ENCODE data around the gene HSPG2.
A peak's percentile ranks its signal among the peaks of the same experiment; 100 is the strongest.
"Not testable (repeated sequence)": the region's sequence is repeated elsewhere in the genome, so short reads cannot be mapped to it uniquely, and the experiment has no call there.

HSPG2 gene

DNA sequence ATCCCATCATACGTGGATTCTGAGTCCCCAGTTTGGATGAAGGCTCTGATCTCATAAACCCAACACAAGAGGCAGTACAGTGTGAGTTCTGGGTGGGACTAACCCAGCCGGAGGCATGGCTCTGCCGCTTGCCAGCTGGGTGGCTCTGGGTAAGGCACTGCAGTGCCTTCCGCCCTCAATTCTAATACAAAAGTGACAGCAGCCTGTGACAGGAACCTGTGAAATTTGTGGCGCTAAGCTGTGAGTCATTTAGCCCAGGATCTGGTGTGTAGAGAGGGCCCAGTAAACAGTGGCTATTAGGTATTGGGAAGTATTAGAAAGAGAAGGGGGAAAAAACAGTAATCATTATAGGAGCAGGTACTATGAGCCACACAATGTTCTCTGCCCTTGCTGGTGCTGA lies 23.3 kb downstream of the HSPG2 start:
- H3K4me3 Mint-ChIP-seq = no peak overlapping the region
- H3K36me3 Mint-ChIP-seq = no peaks in the 10 kb centered on the region
- no peaks in the 10 kb centered on the region for H3K27me3 Mint-ChIP-seq

DNA sequence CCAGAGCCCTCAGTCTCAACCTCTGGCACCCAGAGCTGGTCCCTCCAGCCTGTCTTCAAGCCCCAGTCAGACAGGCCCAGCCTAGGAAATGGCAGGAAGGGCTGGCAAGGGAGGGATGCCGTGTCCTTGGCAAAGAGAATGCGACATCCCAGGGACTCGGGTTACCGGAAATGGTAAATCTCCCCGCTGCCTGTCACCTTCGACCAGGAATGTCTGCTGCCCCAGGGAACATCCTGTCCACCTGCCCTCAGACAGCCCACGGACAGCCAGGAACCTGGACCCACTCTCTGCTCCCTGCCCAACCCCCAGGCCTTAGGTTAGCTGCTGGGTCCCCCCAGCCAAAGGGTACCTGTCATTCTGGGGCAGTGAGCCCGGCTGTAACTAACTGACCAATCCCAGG lies 23.9 kb downstream of the HSPG2 start:
- Mint-ChIP-seq H3K4me3 (no peak overlapping the region), H3K4me1 (ENCODE audit: low read depth) (peaks cover 23% of the 10 kb centered on the region), H3K27me3 (no peaks in the 10 kb centered on the region), H3K27ac (no peak overlapping the region), H3K36me3 (no peaks in the 10 kb centered on the region), H3K9me3 (ENCODE audit: low read depth) (no peaks in the 10 kb centered on the region)

More for the DNA sequence above, 23.3 kb downstream of the HSPG2 start:
- peak overlapping the region; percentile 2 for H3K27ac Mint-ChIP-seq
- no peaks in the 10 kb centered on the region for H3K9me3 Mint-ChIP-seq (ENCODE audit: low read depth)
- H3K4me1 Mint-ChIP-seq (ENCODE audit: low read depth) = peaks cover 23% of the 10 kb centered on the region

DNA sequence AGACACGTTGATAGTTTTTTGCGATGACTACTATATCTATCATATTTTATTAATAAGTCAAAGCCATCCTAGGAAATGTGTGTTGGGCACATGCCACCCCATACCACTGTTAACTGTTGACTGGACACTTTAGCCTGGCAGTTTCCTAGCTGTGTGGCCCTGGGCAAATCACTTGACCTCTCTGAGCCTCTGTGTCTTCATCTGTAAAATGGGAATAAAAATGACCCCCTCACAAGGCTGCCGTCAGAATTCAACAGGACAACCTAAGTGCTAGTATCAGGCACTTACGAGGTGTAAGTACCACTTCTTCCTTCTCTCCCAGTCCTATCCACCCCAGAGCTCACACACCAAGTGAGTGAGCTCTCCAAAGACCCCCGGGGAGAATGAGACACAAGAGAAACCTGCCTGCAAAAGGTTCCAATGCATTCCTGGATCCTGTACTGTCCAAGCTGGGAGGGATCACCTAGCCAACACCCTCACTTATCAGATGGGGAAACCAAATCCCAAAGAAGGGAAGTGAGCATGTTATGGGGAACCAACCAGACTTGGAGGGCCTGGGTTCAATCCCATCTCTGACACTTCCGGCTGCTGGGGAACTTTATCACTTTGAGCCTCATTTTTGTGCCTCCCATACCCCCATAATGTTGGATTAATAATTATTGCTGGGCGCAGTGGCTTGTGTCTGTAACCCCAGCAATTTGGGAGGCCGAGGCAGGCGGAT lies 24.9 kb downstream of the HSPG2 start:
- no peaks in the 10 kb centered on the region for H3K9me3 Mint-ChIP-seq (ENCODE audit: low read depth)
- no peaks in the 10 kb centered on the region for H3K27me3 Mint-ChIP-seq
- H3K36me3 Mint-ChIP-seq = no peaks in the 10 kb centered on the region
- no peak overlapping the region for H3K4me3 Mint-ChIP-seq
- peaks cover 23% of the 10 kb centered on the region for H3K4me1 Mint-ChIP-seq (ENCODE audit: low read depth)
- H3K27ac Mint-ChIP-seq = no peak overlapping the region

DNA sequence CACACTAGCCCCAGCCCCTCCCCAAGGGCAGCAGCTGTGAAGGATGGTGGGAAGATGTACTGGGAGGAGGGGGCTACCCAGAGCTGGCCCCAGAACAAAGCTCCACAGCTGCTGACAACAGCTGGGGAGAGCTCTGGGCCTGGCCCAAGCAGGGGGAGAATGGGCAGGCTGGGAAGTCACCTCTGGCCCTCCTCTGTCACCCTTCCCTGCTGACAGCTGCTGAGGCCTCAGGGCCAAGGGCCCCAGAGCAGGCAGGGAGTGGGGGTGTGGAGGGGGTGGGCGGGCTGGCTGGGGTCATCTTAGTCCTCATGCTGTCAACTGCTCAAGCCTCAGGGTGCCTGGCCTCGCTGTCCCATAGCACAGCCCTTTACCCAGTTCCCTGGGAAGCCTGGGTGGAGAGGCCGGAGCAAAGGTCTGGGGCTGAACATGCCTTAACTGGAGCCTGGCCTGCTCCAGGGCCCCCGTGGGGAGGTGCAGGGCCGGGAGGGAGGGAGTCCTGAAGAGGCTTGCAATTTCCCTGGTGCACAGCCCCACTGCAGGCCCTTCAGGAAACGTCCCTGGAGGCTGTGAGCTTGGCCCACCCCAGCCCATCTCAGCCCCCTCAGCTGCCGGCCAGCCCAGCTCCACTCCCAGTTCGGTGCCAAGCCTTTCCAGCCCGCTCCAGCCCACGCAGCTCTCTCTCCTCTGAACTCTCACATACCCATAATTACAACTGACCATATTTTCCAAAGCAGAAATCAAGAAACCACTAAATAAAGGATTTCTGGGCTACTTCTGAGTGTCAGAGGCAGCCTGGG lies 25.7 kb downstream of the HSPG2 start:
- H3K4me3 Mint-ChIP-seq = no peak overlapping the region
- no peaks in the 10 kb centered on the region for H3K27me3 Mint-ChIP-seq
- no peak overlapping the region for H3K27ac Mint-ChIP-seq
- H3K36me3 Mint-ChIP-seq = no peaks in the 10 kb centered on the region
- H3K4me1 Mint-ChIP-seq (ENCODE audit: low read depth) = peaks cover 23% of the 10 kb centered on the region
- no peaks in the 10 kb centered on the region for H3K9me3 Mint-ChIP-seq (ENCODE audit: low read depth)

DNA sequence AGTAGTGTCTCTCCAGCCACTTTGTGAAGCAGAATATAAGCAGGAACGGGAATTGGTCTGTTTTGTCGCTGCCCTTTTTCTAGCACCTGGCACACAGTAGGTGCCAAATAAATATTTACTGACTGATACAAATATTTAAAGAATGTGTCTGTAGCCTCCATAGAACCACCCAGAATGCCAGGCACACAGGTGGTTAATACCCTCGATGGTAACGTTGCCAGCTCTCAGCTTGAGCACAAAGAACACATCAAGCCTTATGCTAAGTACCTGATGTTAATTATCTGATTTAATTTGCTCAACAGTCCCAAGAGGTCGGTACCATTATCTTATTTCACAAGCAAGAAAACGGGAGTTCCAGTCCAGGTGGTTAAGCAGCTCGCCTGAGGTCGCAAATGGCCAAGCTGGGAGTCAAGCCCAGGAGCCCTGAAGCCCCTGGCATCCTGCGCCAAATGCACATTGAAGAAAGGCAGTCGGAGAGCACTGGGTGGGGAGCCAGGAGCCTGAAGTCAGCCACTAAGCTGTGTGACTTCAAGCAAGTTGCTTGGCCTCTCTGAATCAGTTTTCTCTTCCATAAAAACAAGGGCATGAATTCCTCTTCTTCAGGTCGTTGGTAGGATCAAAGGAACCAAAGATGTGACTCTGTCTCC lies 26.4 kb downstream of the HSPG2 start:
- H3K4me1 Mint-ChIP-seq (ENCODE audit: low read depth) = peaks cover 23% of the 10 kb centered on the region
- H3K9me3 Mint-ChIP-seq (ENCODE audit: low read depth) = no peaks in the 10 kb centered on the region
- no peaks in the 10 kb centered on the region for H3K27me3 Mint-ChIP-seq
- no peak overlapping the region for H3K4me3 Mint-ChIP-seq
- H3K36me3 Mint-ChIP-seq = no peaks in the 10 kb centered on the region
- H3K27ac Mint-ChIP-seq = peak overlapping the region; percentile 75

DNA sequence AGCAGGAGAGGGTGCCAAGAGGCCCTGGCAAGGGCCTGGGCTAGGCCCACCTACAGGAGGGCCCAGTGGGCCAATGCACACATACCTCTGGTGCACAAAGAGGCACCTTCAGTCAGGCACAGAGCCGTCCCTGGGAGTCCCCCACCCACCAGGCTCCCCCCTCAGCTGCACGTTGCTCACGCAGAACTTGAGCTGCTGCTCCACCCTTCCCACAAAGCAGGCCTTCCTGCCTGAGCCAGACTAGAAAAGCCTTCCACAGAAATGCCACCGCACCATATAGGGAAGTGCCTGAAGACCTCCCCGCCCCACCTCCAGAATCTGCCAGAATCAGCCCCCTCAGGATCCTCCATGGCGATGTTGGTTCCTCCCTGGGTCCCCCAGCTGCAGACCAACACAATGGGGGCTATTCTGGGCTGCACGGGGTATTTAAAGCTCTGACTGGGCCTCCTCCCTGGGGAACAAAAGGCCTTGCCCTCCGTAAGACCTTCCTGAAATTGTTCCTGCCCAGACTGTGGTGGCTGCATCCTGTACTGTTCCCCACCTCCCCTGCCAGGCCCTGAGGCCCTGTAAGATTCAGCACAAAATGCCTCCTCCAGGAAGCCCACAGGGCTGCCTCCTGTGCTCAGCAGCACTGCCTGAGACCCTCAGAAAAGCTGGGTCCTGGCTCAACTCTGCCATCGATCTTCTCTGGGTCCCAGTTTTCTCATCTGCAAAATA lies 27.2 kb downstream of the HSPG2 start:
- peaks cover 26% of the 10 kb centered on the region for H3K4me1 Mint-ChIP-seq (ENCODE audit: low read depth)
- no peaks in the 10 kb centered on the region for H3K27me3 Mint-ChIP-seq
- peak overlapping the region; percentile 75 for H3K27ac Mint-ChIP-seq
- H3K36me3 Mint-ChIP-seq = no peaks in the 10 kb centered on the region
- H3K4me3 Mint-ChIP-seq = no peak overlapping the region
- H3K9me3 Mint-ChIP-seq (ENCODE audit: low read depth) = no peaks in the 10 kb centered on the region

DNA sequence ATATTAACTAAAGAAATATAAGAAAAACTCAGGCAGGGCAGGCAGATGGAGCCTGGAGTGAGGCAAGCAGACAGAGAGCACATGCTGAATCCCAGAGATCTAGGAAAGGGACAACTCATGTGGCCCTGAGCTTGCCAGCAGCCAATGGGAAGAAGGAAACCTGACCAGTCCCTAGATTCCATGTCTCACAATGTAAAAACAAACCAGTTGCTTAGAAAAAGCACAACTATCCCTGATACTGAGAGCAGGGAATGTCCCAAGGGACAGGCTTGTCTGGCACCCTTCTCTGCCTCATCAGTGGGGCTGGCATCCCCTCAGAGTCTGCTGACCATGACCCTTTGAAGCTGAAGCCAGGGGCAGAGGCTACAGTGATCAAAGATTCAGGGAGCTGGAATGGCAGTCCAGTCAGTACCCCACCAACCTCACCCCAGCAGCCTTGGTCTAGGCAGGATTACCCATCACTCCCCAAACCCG lies 27.8 kb downstream of the HSPG2 start:
- H3K36me3 Mint-ChIP-seq = no peaks in the 10 kb centered on the region
- peak overlapping the region; percentile 75 for H3K27ac Mint-ChIP-seq
- H3K27me3 Mint-ChIP-seq = no peaks in the 10 kb centered on the region
- H3K9me3 Mint-ChIP-seq (ENCODE audit: low read depth) = no peaks in the 10 kb centered on the region
- H3K4me3 Mint-ChIP-seq = no peak overlapping the region
- peaks cover 26% of the 10 kb centered on the region for H3K4me1 Mint-ChIP-seq (ENCODE audit: low read depth)

DNA sequence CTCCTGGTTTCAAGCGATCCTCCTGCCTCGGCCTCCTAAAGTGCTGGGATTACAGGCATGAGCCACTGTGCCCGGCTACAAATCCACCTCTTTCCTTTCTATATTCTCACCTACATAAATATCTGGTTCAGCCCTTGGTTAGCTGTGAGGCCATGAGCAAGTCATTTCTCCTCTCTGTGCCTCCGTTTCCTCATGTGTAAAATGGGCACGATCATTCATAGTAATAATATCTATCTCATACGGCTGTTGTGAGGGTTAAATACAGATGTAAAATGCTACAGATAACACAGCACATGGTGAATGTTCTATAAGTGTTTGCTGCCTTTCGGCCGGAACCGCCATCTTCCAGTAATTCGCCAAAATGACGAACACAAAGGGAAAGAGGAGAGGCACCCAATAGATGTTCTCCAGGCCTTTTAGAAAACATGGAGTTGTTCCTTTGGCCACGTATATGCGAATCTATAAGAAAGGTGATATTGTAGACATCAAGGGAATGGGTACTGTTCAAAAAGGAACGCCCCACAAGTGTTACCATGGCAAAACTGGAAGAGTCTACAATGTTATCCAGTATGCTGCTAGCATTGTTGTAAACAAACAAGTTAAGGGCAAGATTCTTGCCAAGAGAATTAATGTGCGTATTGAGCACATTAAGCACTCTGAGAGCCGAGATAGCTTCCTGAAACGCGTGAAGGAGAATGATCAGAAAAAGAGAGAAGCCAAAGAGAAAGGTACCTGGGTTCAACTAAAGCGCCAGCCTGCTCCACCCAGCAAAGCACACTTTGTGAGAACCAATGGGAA lies 29.2 kb downstream of the HSPG2 start:
- not testable (repeated sequence) for H3K27me3 Mint-ChIP-seq; H3K4me3 Mint-ChIP-seq; H3K9me3 Mint-ChIP-seq (ENCODE audit: low read depth); H3K36me3 Mint-ChIP-seq
- H3K4me1 Mint-ChIP-seq (ENCODE audit: low read depth) = peaks cover 20% of the 10 kb centered on the region
- H3K27ac Mint-ChIP-seq = peak overlapping the region; percentile 8

DNA sequence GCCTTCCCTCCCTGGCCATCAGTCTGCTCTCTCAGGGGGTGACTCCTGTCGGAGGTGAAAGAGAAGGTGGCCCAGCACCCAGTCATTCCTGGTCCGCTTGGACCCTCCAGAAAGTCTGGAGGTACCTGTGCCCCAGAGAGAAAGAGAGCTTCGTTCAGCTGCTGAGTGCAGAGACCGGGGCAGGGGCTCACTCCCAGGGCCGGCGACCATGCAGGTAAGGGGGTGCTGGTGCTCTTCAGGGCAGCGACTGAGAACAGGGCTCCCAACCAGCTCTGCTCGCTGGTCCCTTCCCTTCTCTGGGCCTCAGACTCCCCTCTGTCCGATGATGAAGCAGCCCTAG lies 30.1 kb downstream of the HSPG2 start:
- no peak overlapping the region for H3K27ac Mint-ChIP-seq
- H3K4me1 Mint-ChIP-seq (ENCODE audit: low read depth) = peaks cover 20% of the 10 kb centered on the region
- no peak overlapping the region for H3K4me3 Mint-ChIP-seq
- no peaks in the 10 kb centered on the region for H3K9me3 Mint-ChIP-seq (ENCODE audit: low read depth)
- H3K36me3 Mint-ChIP-seq = no peaks in the 10 kb centered on the region
- H3K27me3 Mint-ChIP-seq = no peaks in the 10 kb centered on the region

DNA sequence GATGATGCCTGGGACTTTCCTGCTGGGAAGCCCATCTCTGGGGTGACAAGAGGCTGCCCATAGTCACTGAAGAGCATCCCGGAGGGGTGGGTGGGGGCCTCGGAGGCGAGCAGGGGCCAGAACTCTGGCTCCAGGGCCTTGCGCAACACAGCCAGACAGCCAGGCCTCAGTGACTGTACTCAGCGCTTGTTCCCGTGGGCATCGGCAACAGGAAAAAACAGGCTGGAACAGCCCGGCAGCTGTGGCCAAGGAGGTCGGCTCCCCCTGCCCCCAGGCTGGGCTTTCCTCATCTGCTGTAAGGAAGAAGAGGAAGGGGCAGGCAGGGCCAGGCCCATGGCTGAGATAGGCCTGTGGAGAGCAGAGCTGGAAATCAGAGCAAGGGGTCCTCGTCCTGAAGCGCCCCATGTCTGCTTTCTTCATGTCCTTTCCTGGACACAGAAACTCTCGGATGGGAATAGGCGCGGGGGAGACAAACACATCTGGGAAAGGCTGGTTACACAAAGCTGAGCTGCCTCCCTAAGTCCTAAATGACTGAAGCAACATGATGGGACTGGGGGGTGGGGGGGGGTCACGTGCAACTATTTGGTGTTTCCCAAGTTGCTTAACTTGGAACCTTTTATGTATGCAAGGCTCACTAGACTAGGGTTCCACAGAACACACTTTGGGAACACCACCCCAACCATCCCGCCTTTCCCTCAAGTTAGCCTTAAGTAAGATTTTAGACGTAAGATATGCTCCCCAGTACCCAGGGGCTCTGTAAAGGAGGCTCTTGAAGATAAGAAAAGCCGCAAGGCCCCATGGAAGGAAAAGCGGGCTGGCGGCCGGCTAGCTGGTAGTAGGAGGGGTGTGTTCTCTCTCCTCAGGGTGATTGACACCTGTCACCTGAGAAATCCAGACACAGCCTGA lies 30.7 kb downstream of the HSPG2 start:
- H3K4me3 Mint-ChIP-seq = no peak overlapping the region
- no peaks in the 10 kb centered on the region for H3K9me3 Mint-ChIP-seq (ENCODE audit: low read depth)
- H3K36me3 Mint-ChIP-seq = no peaks in the 10 kb centered on the region
- no peaks in the 10 kb centered on the region for H3K27me3 Mint-ChIP-seq
- H3K27ac Mint-ChIP-seq = no peak overlapping the region
- H3K4me1 Mint-ChIP-seq (ENCODE audit: low read depth) = peaks cover 20% of the 10 kb centered on the region

DNA sequence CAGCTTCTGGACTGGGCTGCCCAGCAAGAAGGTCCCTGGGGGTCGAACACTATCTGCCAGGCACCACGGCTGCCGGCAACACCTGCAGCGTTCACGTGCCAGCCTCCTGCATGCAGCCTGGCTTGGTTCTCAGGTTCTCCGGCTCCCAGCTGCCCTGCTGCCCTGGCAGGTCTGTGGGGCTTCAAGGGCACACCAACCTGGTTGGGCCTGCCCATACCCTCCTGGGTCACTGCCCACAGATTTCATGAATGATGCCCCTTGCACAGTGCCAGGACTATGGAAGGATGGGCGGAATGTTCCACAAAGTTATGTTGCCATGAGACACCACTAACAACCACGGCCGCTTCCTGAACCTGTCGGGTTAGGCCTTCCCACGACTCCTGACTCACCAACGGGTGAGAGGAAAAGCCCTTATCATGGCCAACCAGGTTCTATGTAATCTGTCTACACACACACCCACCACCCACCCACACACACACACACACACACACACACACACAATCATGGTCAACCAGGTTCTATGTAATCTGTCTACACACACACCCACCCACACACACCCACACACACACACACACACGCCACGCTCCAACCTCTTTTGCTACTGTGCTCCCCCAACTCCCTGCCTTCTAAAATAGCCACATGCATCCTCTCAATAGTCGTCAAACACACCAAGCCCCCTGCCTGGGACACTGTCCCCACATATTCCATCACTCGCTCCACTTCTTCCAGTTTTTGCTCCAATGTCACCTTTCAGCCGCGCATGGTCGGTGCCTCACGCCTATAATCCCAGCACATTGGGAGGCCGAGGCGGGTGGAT lies 32.2 kb downstream of the HSPG2 start:
- Mint-ChIP-seq H3K27me3 (no peaks in the 10 kb centered on the region), H3K4me3 (no peak overlapping the region), H3K27ac (no peak overlapping the region), H3K9me3 (ENCODE audit: low read depth) (no peaks in the 10 kb centered on the region), H3K4me1 (ENCODE audit: low read depth) (peaks cover 16% of the 10 kb centered on the region), H3K36me3 (no peaks in the 10 kb centered on the region)

DNA sequence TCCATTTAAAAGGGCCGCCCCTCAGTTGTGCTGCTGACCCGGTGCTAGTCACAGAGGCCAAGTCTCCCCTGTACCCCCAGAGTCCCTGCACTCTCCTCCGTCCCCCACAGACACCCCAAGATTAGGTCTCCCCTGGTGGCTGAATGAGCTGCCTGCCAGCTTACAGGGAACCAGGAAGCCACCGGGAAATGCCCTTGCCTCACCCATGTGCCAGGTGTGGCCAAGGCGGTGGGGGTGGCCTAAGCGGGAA lies 32.7 kb downstream of the HSPG2 start:
- H3K36me3 Mint-ChIP-seq = no peaks in the 10 kb centered on the region
- H3K4me3 Mint-ChIP-seq = no peak overlapping the region
- peaks cover 11% of the 10 kb centered on the region for H3K4me1 Mint-ChIP-seq (ENCODE audit: low read depth)
- no peaks in the 10 kb centered on the region for H3K9me3 Mint-ChIP-seq (ENCODE audit: low read depth)
- H3K27me3 Mint-ChIP-seq = no peaks in the 10 kb centered on the region
- no peak overlapping the region for H3K27ac Mint-ChIP-seq

Measured in activated naive CD8-positive, alpha-beta T cell (primary cell).